Endometrial microvascular endothelial cells (primary cell): ENCODE measurements around the gene DHX32. TPM values are rescaled to one million over a fixed set of nuclear protein-coding genes. Genes with fewer than 3 reads are reported as not detected.
"Not testable (repeated sequence)": the region's sequence is repeated elsewhere in the genome, so short reads cannot be mapped to it uniquely, and the experiment has no call there.

Experiments used
- in situ Hi-C: cut with HindIII; loops from 2 replicates; pipeline ENCODE4 v1.10.0; 2017; ENCODE audit warnings: low sequenced_read_pairs, low pct_unique_long_range_greater_than_20kb; ENCODE audit errors: inconsistent ontology term
- total RNA-seq: library from RNA; depleted of rRNA; stranded (reverse); fragments of >200 nt; gene quantifications from one replicate; pipeline ENCODE4 v1.2.3, GENCODE V29; 2015; ENCODE audit errors: inconsistent ontology term

DHX32 gene
- total RNA-seq, 1 donor from 2014 or later: 47.0 TPM

GRCh38 chr10:125897317-125897716 is 16.2 kb upstream of the DHX32 start:
- in situ Hi-C loops: not testable (repeated sequence)

- in situ Hi-C loops: not testable (repeated sequence)
These were observed 15.2 kb upstream of the DHX32 start, which contains the start of gene FANK1 for GRCh38 chr10:125896088-125896934. TSS of gene FANK1 (plus strand) at chr10:125896564. CDS start at chr10:125896643, 79 bp downstream.

GRCh38 chr10:125895130-125896087 is 14.3 kb upstream of the DHX32 start:
- in situ Hi-C loops: not testable (repeated sequence)

DNA sequence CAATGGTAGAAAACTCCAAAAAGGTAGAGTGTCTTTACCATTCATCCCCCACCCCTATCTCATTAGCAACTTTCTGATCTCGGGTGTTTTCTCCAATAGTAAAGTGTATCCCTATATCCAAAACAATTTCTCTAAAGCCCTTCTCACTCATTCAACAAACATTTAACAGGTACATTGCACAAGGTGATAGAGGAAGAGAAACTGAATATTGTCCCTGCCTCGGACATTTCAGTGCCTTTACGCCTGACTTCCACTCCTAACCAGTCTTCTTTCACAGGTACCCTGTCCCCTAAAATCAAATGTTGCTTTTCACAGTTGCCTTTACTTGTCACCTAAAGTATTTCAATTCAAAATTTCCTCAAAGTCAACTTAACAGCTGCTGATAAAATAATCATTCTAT is 13.1 kb upstream of the DHX32 start:
- in situ Hi-C loops: not testable (repeated sequence)

DNA sequence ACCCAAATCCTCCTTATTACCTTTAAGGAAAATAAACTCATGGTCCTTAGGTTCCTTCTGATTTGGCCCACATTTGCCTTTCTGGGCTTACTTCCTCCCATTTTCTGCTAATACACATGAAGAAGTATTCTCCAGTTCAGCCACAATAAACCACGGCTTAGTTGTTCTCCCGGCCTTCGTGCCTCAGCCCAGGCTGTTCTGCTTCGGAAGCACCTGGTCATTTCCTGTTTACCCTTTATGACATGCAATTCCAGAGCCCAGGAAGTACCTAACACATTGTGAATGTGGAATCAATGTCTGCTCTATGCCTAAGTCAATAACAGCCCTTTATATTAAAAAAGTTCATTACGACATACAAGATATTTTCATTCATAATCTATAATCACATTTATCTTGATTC is 11.3 kb upstream of the DHX32 start:
- in situ Hi-C loops: not testable (repeated sequence)

GRCh38 chr10:125889441-125889840 is 8.3 kb upstream of the DHX32 start:
- in situ Hi-C loops: not testable (repeated sequence)

DNA sequence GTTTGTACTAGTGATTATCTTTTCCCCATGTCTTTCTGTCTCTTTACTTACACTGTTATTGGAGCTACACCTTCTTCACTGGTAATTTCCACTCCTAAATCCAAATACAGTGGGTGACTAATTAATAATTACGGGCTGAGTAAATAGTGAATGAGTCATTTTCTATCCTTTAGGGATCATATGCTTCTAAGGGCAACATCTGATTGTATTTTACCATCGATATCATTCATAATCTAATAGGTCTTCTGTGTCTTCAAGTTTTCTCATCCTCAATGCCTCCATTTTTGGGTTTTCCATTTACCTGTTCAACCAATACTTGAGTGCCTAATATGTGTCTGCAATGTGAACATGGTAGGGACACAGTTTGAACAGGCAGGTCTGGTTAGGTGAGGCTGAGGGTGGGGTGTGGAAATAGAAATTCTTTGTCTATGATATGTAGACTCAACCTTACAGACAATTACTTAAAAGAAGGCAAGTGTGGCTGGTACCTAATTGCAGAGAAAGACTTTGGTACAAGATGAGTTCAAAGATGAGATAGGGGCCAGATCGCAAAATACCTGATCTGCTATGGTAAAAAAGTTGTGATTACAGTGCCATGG is 5.9 kb upstream of the DHX32 start:
- in situ Hi-C loops: no loop called here

- in situ Hi-C loops: no loop called here
These were observed 2.1 kb upstream of the DHX32 start for GRCh38 chr10:125883211-125883610.

- in situ Hi-C loops: no loop called here
These were observed 1.5 kb upstream of the DHX32 start for GRCh38 chr10:125882596-125882995.

DNA sequence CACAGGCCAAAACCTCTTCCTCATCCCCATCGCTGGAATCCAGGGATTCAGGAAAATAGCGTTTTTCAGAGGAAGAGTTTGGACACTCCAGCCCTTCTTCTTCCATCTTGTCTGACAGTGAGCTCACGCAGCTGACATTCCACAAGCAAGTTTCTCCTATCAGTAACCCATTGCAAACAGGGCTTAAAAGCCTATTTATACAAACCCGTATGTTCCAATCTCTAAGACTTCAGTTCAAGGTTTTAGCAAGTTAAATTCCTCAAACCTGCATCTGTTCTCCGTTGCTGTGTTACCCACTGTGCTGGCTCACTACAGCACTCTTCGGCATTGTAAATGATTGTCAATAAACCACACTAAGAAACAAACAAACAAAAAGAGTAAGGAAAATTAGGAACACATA is 373 bp downstream of the DHX32 start:
- in situ Hi-C loops: no loop called here

- in situ Hi-C loops: no loop called here
These were observed 1.9 kb downstream of the DHX32 start for GRCh38 chr10:125878957-125879835.

DNA sequence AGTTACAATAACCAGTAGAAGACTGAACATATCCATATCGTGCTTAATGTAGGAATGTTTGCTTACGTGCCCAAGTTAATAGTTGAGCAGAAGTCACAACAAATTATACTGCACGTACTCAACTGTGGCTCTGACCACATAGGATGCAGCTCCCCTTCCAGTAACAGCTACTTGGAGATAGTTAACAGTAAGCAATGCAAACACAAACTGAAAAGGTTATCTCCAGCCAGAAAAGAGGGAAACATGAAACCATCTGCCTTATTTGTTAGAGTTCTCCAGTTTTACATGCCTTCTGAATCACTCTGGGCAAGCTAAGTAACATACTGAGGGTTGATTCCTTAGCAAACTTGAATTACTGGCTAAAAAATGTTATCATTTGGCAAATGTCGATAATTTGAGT is 9.8 kb downstream of the DHX32 start:
- in situ Hi-C loops: no loop called here

DNA sequence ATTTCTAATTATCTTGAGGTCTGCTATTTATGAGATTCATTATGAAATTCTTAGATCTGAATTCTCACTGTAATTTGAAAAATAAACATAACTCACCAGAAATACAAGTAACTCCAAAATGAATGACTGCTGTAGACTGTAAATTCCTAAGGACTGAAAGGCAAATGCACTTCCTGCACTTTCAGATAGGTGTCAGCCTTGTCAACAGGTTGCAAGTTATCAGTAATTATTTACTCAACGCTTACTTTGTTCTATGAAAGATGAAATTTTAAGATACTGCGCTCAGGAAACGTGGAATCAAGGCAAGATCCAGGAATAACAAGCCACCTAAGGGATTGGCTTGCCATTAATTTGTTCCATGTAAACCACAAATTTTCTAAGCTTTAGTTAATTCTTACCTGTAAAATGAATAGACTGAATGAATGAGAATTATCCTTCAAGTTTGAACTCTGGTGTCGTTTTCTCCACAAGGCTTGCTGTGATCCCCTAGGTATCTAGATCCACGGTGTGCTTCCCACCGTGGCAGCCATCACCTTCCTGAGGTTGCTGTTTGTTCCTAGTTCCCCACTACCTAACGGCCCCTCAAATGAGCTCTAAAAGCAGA is 12.6 kb downstream of the DHX32 start:
- in situ Hi-C loops: no loop called here

DNA sequence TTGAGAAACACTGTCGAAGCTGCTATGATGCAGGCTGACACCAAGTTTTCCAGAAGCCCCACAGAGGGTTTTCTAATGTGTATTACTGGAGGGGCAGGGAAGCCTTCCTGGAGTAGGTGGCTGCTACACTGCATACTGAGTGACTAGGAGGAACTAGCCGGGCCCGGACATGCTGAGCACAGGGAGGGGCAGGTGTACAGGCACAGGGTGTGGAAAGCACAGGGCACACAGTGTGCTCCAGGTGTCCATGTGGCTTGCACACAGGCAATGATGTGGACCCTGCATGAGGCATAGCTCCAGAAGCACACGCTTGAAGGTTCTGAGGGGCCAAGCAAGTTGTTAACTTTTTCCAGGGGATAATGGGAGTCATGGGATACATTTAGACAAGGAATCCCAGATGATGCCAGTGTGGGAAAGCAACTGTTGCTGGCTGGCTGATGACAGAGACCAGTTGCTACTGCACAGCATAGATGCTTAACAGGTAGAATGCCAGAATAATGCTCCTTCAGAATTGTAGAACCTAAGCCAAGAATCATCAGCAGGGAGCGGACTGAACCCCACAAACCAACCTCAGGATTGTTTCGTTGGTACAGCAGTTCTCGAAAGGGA is 14.6 kb downstream of the DHX32 start:
- in situ Hi-C loops: no loop called here

DNA sequence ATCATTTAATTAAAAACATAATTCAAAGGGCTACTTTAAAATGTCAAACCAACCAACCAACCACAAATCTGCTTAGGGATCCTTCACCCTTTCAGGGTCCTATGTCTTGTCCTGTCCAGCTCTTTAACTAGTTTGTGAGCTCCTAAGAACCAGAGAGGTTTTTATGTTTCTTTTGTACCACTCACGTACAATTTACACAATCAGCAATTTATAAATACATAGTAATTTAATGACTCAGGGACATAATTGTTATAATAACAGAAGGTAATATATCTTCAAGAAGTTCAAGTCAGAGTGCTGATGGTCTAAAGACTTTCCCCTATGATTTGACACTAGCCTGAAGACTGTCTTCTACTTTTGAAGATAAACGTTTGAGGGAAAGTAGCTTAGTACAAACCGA is 16.0 kb downstream of the DHX32 start:
- in situ Hi-C loops: no loop called here

- in situ Hi-C loops: no loop called here
These were observed 21.8 kb downstream of the DHX32 start for GRCh38 chr10:125859128-125859817.

DNA sequence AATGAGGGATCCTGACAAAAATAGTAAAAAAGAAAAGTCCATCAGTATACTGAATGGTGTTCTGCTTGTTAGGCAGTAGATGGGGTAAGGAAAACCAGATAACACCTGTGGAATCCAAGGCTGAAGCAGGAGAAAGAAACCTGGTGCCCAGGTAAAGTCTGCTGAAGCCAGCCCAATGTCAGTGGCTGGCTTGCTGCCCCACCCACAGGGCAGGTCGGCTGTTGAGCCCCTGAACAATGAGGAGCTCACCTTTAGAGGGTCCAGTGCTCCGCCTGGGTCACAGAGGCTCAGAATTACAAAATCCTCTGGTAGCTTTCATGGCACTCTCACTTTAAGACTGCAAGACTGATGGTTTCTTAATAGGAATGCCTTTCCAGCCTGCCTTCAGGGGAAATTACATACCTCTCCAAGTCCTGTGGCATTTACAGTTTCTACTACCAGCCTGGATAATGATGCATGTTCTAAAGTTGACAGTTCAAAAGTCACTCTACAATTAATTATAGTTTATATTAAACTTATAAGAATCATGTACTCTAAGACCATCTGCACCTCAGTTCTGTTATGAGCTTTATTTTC is 23.8 kb downstream of the DHX32 start:
- in situ Hi-C loops: no loop called here
